CD14-positive monocyte (primary cell): ENCODE data around the gene EPN1. TPM values are rescaled to one million over a fixed set of nuclear protein-coding genes. Genes with fewer than 3 reads are reported as not detected.

Source experiments
- DNase-seq, 3 donors: peaks; one replicate each; pipeline ENCODE4 v3.0.0-alpha.2; 2011 to 2022
- H2AFZ ChIP-seq: 2 replicates; pipeline ENCODE4 v1.6.0; 2012; ENCODE audit warnings: mild to moderate bottlenecking, low read depth, low read length, inconsistent platforms; ENCODE audit not compliant: insufficient read depth, poor library complexity, severe bottlenecking
- H3K27ac ChIP-seq, 2 donors: 1 replicate in 1 of 2; 2 replicates in 1 of 2; pipeline ENCODE4 v1.5.1; 2012 to 2013; ENCODE audit warnings: low read length in 2 of 2, control low read depth in 1 of 2, inconsistent platforms in 1 of 2, low read depth in 1 of 2, mild to moderate bottlenecking in 1 of 2
- H3K27me3 ChIP-seq, 2 donors: one replicate each; pipeline versions ENCODE4 v1.6.0 to v1.6.1; 2011 to 2013; ENCODE audit warnings: low read length in 2 of 2; ENCODE audit not compliant: control insufficient read depth in 2 of 2, insufficient read depth in 2 of 2
- H3K36me3 ChIP-seq, 2 donors: replicated peaks in 1 of 2; 1 replicate in 1 of 2; 2 replicates in 1 of 2; pipeline versions ENCODE4 v1.5.1 to v1.6.1; 2012 to 2013; ENCODE audit warnings: low read length in 2 of 2, control low read depth in 1 of 2, inconsistent platforms in 1 of 2, mild to moderate bottlenecking in 1 of 2; ENCODE audit not compliant: insufficient read depth in 2 of 2, control insufficient read depth in 1 of 2
- H3K4me1 ChIP-seq, 2 donors: 1 replicate in 1 of 2; 2 replicates in 1 of 2; pipeline versions ENCODE4 v1.5.1 to v1.6.1; 2012 to 2013; ENCODE audit warnings: low read length in 2 of 2, control low read depth in 1 of 2, inconsistent platforms in 1 of 2, mild to moderate bottlenecking in 1 of 2, moderate library complexity in 1 of 2; ENCODE audit not compliant: insufficient read depth in 2 of 2, control insufficient read depth in 1 of 2
- H3K4me2 ChIP-seq: replicated peaks from 2 replicates; pipeline ENCODE3; 2012; ENCODE audit warnings: low read length, moderate library complexity, mild to moderate bottlenecking; ENCODE audit not compliant: poor library complexity, severe bottlenecking; ENCODE audit errors: extremely low read depth
- H3K4me3 ChIP-seq, 3 experiments: fragments of 200-600 bp in 1 of 3; sonication (generic) in 1 of 3; replicated peaks in 1 of 3; 1 replicate in 2 of 3; 2 replicates in 1 of 3; pipeline ENCODE4 v1.5.1; 2011 to 2013; ENCODE audit warnings: low read length in 3 of 3, mild to moderate bottlenecking in 3 of 3, control low read depth in 2 of 3, low read depth in 2 of 3, inconsistent platforms in 1 of 3, moderate library complexity in 1 of 3
- H3K79me2 ChIP-seq: 2 replicates; pipeline ENCODE4 v1.6.0; 2012; ENCODE audit warnings: mild to moderate bottlenecking, control low read depth, inconsistent platforms, low read length, moderate library complexity; ENCODE audit not compliant: insufficient read depth
- H3K9ac ChIP-seq: 2 replicates; pipeline ENCODE4 v1.6.0; 2017; ENCODE audit warnings: low read length, mild to moderate bottlenecking; ENCODE audit not compliant: insufficient read depth, poor library complexity, severe bottlenecking
- H3K9me3 ChIP-seq, 2 donors: replicated peaks in 1 of 2; 1 replicate in 1 of 2; 2 replicates in 1 of 2; pipeline versions ENCODE4 v1.5.1 to v1.6.1; 2012 to 2013; ENCODE audit warnings: low read length in 2 of 2, control low read depth in 1 of 2; ENCODE audit not compliant: control insufficient read depth in 1 of 2, insufficient read depth in 1 of 2
- H4K20me1 ChIP-seq: 2 replicates; pipeline ENCODE4 v1.6.0; 2012; ENCODE audit warnings: mild to moderate bottlenecking, low read length, control low read depth, moderate library complexity; ENCODE audit not compliant: insufficient read depth
- H3K27ac Mint-ChIP-seq, 7 donors: one replicate each; pipeline ENCODE4 v1.8.0; 2020; ENCODE audit warnings: mild to moderate bottlenecking in 7 of 7, mixed read lengths in 7 of 7, moderate library complexity in 6 of 7, inconsistent platforms in 2 of 7
- H3K27me3 Mint-ChIP-seq, 3 donors: one replicate each; pipeline ENCODE4 v1.8.0; 2021 to 2022; ENCODE audit warnings: low read depth in 3 of 3, mild to moderate bottlenecking in 3 of 3, mixed read lengths in 3 of 3, moderate library complexity in 3 of 3, inconsistent platforms in 1 of 3
- H3K36me3 Mint-ChIP-seq, 2 donors: one replicate each; pipeline ENCODE4 v1.8.0; 2020; ENCODE audit warnings: mixed read lengths in 2 of 2, inconsistent platforms in 1 of 2, mild to moderate bottlenecking in 1 of 2
- H3K4me1 Mint-ChIP-seq: one replicate; pipeline ENCODE4 v1.8.0; 2020; ENCODE audit warnings: mild to moderate bottlenecking, mixed read lengths
- H3K4me3 Mint-ChIP-seq, 2 donors: one replicate each; pipeline ENCODE4 v1.8.0; 2020; ENCODE audit warnings: mild to moderate bottlenecking in 2 of 2, mixed read lengths in 2 of 2, moderate library complexity in 1 of 2
- H3K9me3 Mint-ChIP-seq, 7 donors: one replicate each; pipeline ENCODE4 v1.8.0; 2020 to 2022; ENCODE audit warnings: mixed read lengths in 7 of 7, mild to moderate bottlenecking in 6 of 7, moderate library complexity in 6 of 7, inconsistent platforms in 2 of 7
- CTCF ChIP-seq: fragments of 200-600 bp; IDR thresholded peaks from one replicate; pipeline ENCODE4 v1.8.0; 2022; ENCODE audit warnings: antibody characterized with exemption, mild to moderate bottlenecking
- WGBS: methylation state at CpG from one replicate; pipeline ENCODE4 v1.1.5; 2013; ENCODE audit warnings: missing lambda C conversion rate; ENCODE audit not compliant: insufficient coverage; 5-methylcytosine and 5-hydroxymethylcytosine counted together
- intact Hi-C, 2 donors: fragments of 100-400 bp; cut with micrococcal nuclease; formaldehyde crosslinking; loops; one replicate each; pipeline versions ENCODE4 v1.15.0 to v1.15.1; 2023
- polyA plus RNA-seq, 3 donors: library from polyadenylated mRNA; depleted of rRNA in 1 of 3; unstranded in 2 of 3; stranded (reverse) in 1 of 3; fragments of 300-500 nt in 2 of 3; fragments of >200 nt in 1 of 3; fragmentation: Illumina TruSeq in 2 of 3; gene quantifications; 1 replicate in 2 of 3; 2 replicates in 1 of 3; pipeline ENCODE4 v1.2.3, GENCODE V29; 2012 to 2021

The EPN1 gene
- polyA plus RNA-seq, 3 donors = 18.7 to 75.2 (median 19.2) TPM

- peaks cover 81% of the 10 kb centered on the region for H4K20me1 ChIP-seq
- peaks cover 36 to 49% of the 10 kb centered on the region in 2 donors for H3K36me3 ChIP-seq
- H3K4me2 ChIP-seq = no peak overlapping the region
- Mint-ChIP-seq H3K27ac (peak overlapping the region; percentile 60 to 91 (median 85)), H3K4me3 (no peak overlapping the region), H3K27me3 (no peaks in the 10 kb centered on the region), H3K9me3 (peaks cover 0 to 2% (median 0%) of the 10 kb centered on the region in 7 donors), H3K4me1 (peaks cover 41% of the 10 kb centered on the region), H3K36me3 (peaks cover 54 to 67% of the 10 kb centered on the region in 2 donors)
- H3K4me1 ChIP-seq = peaks cover 35% of the 10 kb centered on the region in 2 donors
- peak overlapping the region; percentile 35 to 58 for H3K27ac ChIP-seq
- DNase-seq = no peak
- intact Hi-C loops = no loop called here
- no peak overlapping the region for H2AFZ ChIP-seq
- H3K4me3 ChIP-seq = no peak overlapping the region
- H3K27me3 ChIP-seq = no peaks in the 10 kb centered on the region
- no peaks in the 10 kb centered on the region for H3K9me3 ChIP-seq
- H3K79me2 ChIP-seq = peaks cover 86% of the 10 kb centered on the region
- H3K9ac ChIP-seq = no peak overlapping the region
- 100% methylated on average over 1 of the region's 9 CpGs for WGBS
- no peak for TF ChIP-seq CTCF
Measured at GRCh38 chr19:55673465-55673864, 1.6 kb upstream of the EPN1 start.

GRCh38 chr19:55673889-55674288, 1.1 kb upstream of the EPN1 start:
- peaks cover 86% of the 10 kb centered on the region for H3K79me2 ChIP-seq
- no peak overlapping the region for H3K4me2 ChIP-seq
- H3K27me3 Mint-ChIP-seq = no peaks in the 10 kb centered on the region
- peaks cover 0 to 2% (median 0%) of the 10 kb centered on the region in 7 donors for H3K9me3 Mint-ChIP-seq
- H3K4me1 Mint-ChIP-seq = peaks cover 46% of the 10 kb centered on the region
- H2AFZ ChIP-seq = no peak overlapping the region
- WGBS = 80% methylated on average over 1 of the region's 15 CpGs
- H3K27me3 ChIP-seq = no peaks in the 10 kb centered on the region
- no peak for DNase-seq
- peak overlapping the region; percentile 71 to 87 for H3K27ac ChIP-seq
- H4K20me1 ChIP-seq = peaks cover 81% of the 10 kb centered on the region
- intact Hi-C loops = loop anchor here in 1 of 2 donors (2.0 kb wide), 1 partner anchor 39 kb away; no protein-coding TSS in a partner anchor
- H3K9me3 ChIP-seq = no peaks in the 10 kb centered on the region
- H3K9ac ChIP-seq = no peak overlapping the region
- H3K36me3 Mint-ChIP-seq = peaks cover 58 to 67% of the 10 kb centered on the region in 2 donors
- H3K4me3 ChIP-seq = no peak overlapping the region
- no peak overlapping the region for H3K4me3 Mint-ChIP-seq
- peaks cover 36 to 49% of the 10 kb centered on the region in 2 donors for H3K36me3 ChIP-seq
- TF ChIP-seq CTCF = no peak
- peaks cover 39 to 40% of the 10 kb centered on the region in 2 donors for H3K4me1 ChIP-seq
- peak overlapping the region; percentile 80 to 95 (median 90) for H3K27ac Mint-ChIP-seq
